GM23338 (cell line): Measurements from ENCODE around the gene CCDC69. TPM values are rescaled to one million over a fixed set of nuclear protein-coding genes. Genes with fewer than 3 reads are reported as not detected.
"Not testable (repeated sequence)": the region's sequence is repeated elsewhere in the genome, so short reads cannot be mapped to it uniquely, and the experiment has no call there.

ENCODE experiments used
- ATAC-seq: fragments of 200-7000 bp; cut with Tn5 transposase; 3 replicates; pipeline ENCODE4 v1.9.1; 2020
- DNase-seq: peaks from one replicate; pipeline ENCODE4 v3.0.0-alpha.2; 2015; ENCODE audit warnings: low spot score
- H2AFZ ChIP-seq: fragments of 200-600 bp; sonication (generic); 2 replicates; pipeline ENCODE4 v1.8.0; 2016; ENCODE audit warnings: antibody characterized with exemption, mild to moderate bottlenecking, moderate library complexity
- H3F3A ChIP-seq: fragments of 200-600 bp; sonication (generic); replicated peaks from 2 replicates; pipeline ENCODE4 v1.8.0; 2017; ENCODE audit warnings: antibody characterized with exemption, mixed run types, low read depth
- H3K27ac ChIP-seq: fragments of 200-600 bp; sonication (generic); 2 replicates; pipeline ENCODE4 v1.6.1; 2016; ENCODE audit warnings: low read depth
- H3K27me3 ChIP-seq: fragments of 200-600 bp; sonication (generic); 2 replicates; pipeline ENCODE4 v1.8.0; 2016; ENCODE audit warnings: mild to moderate bottlenecking, mixed run types, moderate library complexity; ENCODE audit not compliant: insufficient read depth
- H3K36me3 ChIP-seq: fragments of 200-600 bp; sonication (generic); 2 replicates; pipeline ENCODE4 v1.8.0; 2016; ENCODE audit warnings: mild to moderate bottlenecking; ENCODE audit not compliant: insufficient read depth
- H3K4me1 ChIP-seq: fragments of 200-600 bp; sonication (generic); 2 replicates; pipeline ENCODE4 v1.8.0; 2016; ENCODE audit warnings: mild to moderate bottlenecking, moderate library complexity; ENCODE audit not compliant: insufficient read depth
- H3K4me2 ChIP-seq: fragments of 200-600 bp; sonication (generic); 2 replicates; pipeline ENCODE4 v1.7.1; 2017; ENCODE audit warnings: mixed run types
- H3K4me3 ChIP-seq: fragments of 200-600 bp; sonication (generic); 2 replicates; pipeline ENCODE4 v1.6.1; 2016; ENCODE audit warnings: mixed run types
- H3K79me2 ChIP-seq: fragments of 200-600 bp; sonication (generic); replicated peaks from 2 replicates; pipeline ENCODE4 v1.8.0; 2017; ENCODE audit warnings: mild to moderate bottlenecking; ENCODE audit not compliant: insufficient read depth
- H3K9me2 ChIP-seq: fragments of 200-600 bp; sonication (generic); 2 replicates; pipeline ENCODE4 v1.8.0; 2017; ENCODE audit not compliant: insufficient read depth
- H4K20me1 ChIP-seq: fragments of 200-600 bp; sonication (generic); replicated peaks from 2 replicates; pipeline ENCODE4 v1.8.0; 2017; ENCODE audit warnings: mild to moderate bottlenecking; ENCODE audit not compliant: insufficient read depth
- H3K27ac Mint-ChIP-seq: 2 replicates; pipeline ENCODE4 v1.8.0; 2020; ENCODE audit warnings: inconsistent platforms, mild to moderate bottlenecking, moderate library complexity, mixed read lengths
- H3K27me3 Mint-ChIP-seq: 3 replicates; pipeline ENCODE4 v1.8.0; 2022; ENCODE audit warnings: low read depth, mild to moderate bottlenecking, moderate library complexity, mixed read lengths, inconsistent platforms; ENCODE audit not compliant: insufficient read depth, poor library complexity
- H3K36me3 Mint-ChIP-seq: 3 replicates; pipeline ENCODE4 v1.8.0; 2021; ENCODE audit warnings: low read depth, mild to moderate bottlenecking, inconsistent platforms, moderate library complexity, mixed read lengths
- H3K4me1 Mint-ChIP-seq: 3 replicates; pipeline ENCODE4 v1.8.0; 2020; ENCODE audit warnings: mild to moderate bottlenecking, inconsistent platforms, mixed read lengths
- H3K4me3 Mint-ChIP-seq: 3 replicates; pipeline ENCODE4 v1.8.0; 2021; ENCODE audit warnings: moderate library complexity, mild to moderate bottlenecking, inconsistent platforms, mixed read lengths
- H3K9me3 Mint-ChIP-seq: 3 replicates; pipeline ENCODE4 v1.8.0; 2020; ENCODE audit warnings: moderate library complexity, mild to moderate bottlenecking, inconsistent platforms, mixed read lengths
- CREB1 ChIP-seq: fragments of 250-450 bp; sonication (Bioruptor Pico); IDR thresholded peaks from 2 replicates; pipeline ENCODE4 v1.5.0; 2020; ENCODE audit warnings: low read depth, mild to moderate bottlenecking, moderate library complexity
- EZH2 ChIP-seq: fragments of 200-600 bp; sonication (generic); IDR thresholded peaks from one replicate; pipeline ENCODE4 v1.8.0; 2017; ENCODE audit warnings: antibody characterized with exemption, mild to moderate bottlenecking, low read depth; ENCODE audit not compliant: unreplicated experiment
- JUNB ChIP-seq: IDR thresholded peaks from one replicate; pipeline ENCODE4 v1.6.1; 2016; ENCODE audit warnings: antibody characterized with exemption; ENCODE audit not compliant: unreplicated experiment
- NANOG ChIP-seq: IDR thresholded peaks from 2 replicates; pipeline ENCODE4 v1.6.1; 2016; ENCODE audit warnings: antibody characterized with exemption, borderline replicate concordance
- POLR2AphosphoS5 ChIP-seq: IDR thresholded peaks from 2 replicates; pipeline ENCODE4 v1.6.1; 2016; ENCODE audit warnings: antibody characterized with exemption, low read depth
- STAT1 ChIP-seq: IDR thresholded peaks from one replicate; pipeline ENCODE4 v1.6.1; 2016; ENCODE audit warnings: antibody characterized with exemption; ENCODE audit not compliant: unreplicated experiment
- ZNF114 ChIP-seq: fragments of 250-450 bp; sonication (Bioruptor Pico); IDR thresholded peaks from 2 replicates; pipeline ENCODE4 v1.5.0; 2020; ENCODE audit warnings: mild to moderate bottlenecking, moderate library complexity
- ZNF331 ChIP-seq: fragments of 250-450 bp; sonication (Bioruptor Pico); IDR thresholded peaks from 2 replicates; pipeline ENCODE4 v1.5.0; 2020; ENCODE audit warnings: low read depth, mild to moderate bottlenecking, moderate library complexity
- polyA plus RNA-seq: library from polyadenylated mRNA; unstranded; fragments of >200 nt; fragmentation: Nextera tagmentation; extraction: Ambion mirVana; gene quantifications from 2 replicates; pipeline ENCODE4 v1.2.1, GENCODE V29; 2016
- total RNA-seq: library from RNA; depleted of rRNA; stranded (reverse); fragments of >200 nt; shearing (Covaris generic); gene quantifications from 2 replicates; pipeline ENCODE4 v1.2.3, GENCODE V29; 2014
- TF ChIP-seq, protein P1 (sequence below): fragments of 250-450 bp; sonication (Bioruptor Pico); IDR thresholded peaks from 2 replicates; pipeline ENCODE4 v1.5.0; 2020; ENCODE audit warnings: mild to moderate bottlenecking, moderate library complexity

Gene CCDC69
- total and polyA plus RNA-seq, 2 experiments from 2014 or later, result 2.7 to 5.3 TPM

DNA sequence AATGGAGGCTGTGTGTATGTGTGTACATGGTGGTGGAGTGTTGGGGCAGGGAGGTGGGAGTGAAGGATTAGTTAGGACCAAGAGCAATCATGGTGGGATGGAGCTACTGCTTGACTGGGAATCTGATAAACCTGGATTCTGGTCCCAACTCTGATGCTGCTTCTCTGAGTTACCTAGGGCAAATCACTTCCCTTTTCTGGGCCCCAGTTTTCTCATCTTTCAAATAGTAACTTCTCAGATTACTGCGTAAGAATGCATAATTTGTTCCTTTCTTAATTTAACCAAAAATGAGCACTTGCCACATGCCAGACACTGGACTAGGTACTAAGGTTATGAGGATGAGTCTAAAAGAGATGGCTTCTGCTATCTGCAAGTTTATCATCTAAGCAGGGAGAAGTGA is 45.5 kb downstream of the CCDC69 start (continued):
- TF ChIP-seq, protein P1, sequence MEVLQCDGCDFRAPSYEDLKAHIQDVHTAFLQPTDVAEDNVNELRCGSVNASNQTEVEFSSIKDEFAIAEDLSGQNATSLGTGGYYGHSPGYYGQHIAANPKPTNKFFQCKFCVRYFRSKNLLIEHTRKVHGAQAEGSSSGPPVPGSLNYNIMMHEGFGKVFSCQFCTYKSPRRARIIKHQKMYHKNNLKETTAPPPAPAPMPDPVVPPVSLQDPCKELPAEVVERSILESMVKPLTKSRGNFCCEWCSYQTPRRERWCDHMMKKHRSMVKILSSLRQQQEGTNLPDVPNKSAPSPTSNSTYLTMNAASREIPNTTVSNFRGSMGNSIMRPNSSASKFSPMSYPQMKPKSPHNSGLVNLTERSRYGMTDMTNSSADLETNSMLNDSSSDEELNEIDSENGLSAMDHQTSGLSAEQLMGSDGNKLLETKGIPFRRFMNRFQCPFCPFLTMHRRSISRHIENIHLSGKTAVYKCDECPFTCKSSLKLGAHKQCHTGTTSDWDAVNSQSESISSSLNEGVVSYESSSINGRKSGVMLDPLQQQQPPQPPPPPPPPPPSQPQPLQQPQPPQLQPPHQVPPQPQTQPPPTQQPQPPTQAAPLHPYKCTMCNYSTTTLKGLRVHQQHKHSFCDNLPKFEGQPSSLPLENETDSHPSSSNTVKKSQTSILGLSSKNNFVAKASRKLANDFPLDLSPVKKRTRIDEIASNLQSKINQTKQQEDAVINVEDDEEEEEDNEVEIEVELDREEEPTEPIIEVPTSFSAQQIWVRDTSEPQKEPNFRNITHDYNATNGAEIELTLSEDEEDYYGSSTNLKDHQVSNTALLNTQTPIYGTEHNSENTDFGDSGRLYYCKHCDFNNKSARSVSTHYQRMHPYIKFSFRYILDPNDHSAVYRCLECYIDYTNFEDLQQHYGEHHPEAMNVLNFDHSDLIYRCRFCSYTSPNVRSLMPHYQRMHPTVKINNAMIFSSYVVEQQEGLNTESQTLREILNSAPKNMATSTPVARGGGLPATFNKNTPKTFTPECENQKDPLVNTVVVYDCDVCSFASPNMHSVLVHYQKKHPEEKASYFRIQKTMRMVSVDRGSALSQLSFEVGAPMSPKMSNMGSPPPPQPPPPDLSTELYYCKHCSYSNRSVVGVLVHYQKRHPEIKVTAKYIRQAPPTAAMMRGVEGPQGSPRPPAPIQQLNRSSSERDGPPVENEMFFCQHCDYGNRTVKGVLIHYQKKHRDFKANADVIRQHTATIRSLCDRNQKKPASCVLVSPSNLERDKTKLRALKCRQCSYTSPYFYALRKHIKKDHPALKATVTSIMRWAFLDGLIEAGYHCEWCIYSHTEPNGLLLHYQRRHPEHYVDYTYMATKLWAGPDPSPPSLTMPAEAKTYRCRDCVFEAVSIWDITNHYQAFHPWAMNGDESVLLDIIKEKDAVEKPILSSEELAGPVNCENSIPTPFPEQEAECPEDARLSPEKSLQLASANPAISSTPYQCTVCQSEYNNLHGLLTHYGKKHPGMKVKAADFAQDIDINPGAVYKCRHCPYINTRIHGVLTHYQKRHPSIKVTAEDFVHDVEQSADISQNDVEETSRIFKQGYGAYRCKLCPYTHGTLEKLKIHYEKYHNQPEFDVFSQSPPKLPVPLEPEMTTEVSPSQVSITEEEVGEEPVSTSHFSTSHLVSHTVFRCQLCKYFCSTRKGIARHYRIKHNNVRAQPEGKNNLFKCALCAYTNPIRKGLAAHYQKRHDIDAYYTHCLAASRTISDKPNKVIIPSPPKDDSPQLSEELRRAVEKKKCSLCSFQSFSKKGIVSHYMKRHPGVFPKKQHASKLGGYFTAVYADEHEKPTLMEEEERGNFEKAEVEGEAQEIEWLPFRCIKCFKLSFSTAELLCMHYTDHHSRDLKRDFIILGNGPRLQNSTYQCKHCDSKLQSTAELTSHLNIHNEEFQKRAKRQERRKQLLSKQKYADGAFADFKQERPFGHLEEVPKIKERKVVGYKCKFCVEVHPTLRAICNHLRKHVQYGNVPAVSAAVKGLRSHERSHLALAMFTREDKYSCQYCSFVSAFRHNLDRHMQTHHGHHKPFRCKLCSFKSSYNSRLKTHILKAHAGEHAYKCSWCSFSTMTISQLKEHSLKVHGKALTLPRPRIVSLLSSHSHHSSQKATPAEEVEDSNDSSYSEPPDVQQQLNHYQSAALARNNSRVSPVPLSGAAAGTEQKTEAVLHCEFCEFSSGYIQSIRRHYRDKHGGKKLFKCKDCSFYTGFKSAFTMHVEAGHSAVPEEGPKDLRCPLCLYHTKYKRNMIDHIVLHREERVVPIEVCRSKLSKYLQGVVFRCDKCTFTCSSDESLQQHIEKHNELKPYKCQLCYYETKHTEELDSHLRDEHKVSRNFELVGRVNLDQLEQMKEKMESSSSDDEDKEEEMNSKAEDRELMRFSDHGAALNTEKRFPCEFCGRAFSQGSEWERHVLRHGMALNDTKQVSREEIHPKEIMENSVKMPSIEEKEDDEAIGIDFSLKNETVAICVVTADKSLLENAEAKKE, result no peak
- TF ChIP-seq STAT1 (no peak), NANOG (no peak), JUNB (no peak), EZH2 (no peak), CREB1 (CRISPR knock-in tag) (no peak), POLR2AphosphoS5 (no peak), ZNF331 (CRISPR knock-in tag) (no peak), ZNF114 (CRISPR knock-in tag) (no peak)

DNA sequence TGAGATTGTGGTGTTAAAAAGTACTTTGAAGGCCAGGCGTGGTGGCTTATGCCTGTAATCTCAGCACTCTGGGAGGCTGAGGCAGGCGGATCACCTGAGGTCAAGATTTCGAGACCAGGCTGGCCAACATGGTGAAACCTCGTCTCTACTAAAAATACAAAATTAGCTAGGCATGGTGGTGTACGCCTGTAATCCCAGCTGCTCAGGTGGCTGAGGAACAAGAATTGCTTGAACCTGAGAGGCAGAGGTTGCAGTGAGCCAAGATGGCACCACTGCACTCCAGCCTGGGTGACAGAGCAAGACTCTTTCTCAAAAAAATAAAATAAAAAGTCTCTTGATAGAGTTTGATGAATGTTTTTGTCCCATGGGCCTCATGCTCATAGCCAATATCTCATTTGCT is 47.6 kb downstream of the CCDC69 start:
- H3K4me3 ChIP-seq, H3K36me3 ChIP-seq, H3K4me2 ChIP-seq, ATAC-seq, H3K27me3 Mint-ChIP-seq, H3K27ac ChIP-seq, DNase-seq, H3K9me2 ChIP-seq, H3K4me1 Mint-ChIP-seq, H3K27me3 ChIP-seq, H3F3A ChIP-seq, H2AFZ ChIP-seq, H4K20me1 ChIP-seq, H3K36me3 Mint-ChIP-seq, H3K4me3 Mint-ChIP-seq, H3K4me1 ChIP-seq, H3K27ac Mint-ChIP-seq, H3K9me3 Mint-ChIP-seq, H3K79me2 ChIP-seq: not testable (repeated sequence)
